RWPE1 (cell line): Measurements from ENCODE around the gene GAS2.
"Not testable (repeated sequence)": the region's sequence is repeated elsewhere in the genome, so short reads cannot be mapped to it uniquely, and the experiment has no call there.

Experiments
- CTCF ChIA-PET: fragments of 350-600 bp; sonication (Branson Sonifier 250); formaldehyde crosslinking; extraction: SDS; loops from one replicate; lab custom pipeline; 2021; lab: Yijun Ruan, JAX
- POLR2A ChIA-PET: fragments of 400-600 bp; formaldehyde crosslinking; extraction: SDS; loops from one replicate; lab custom pipeline; 2020; ENCODE audit warnings: antibody characterized with exemption; ENCODE audit not compliant: low non-redundant PET; lab: Yijun Ruan, JAX
- DNase-seq: peaks from one replicate; pipeline ENCODE4 v3.0.0; 2012; ENCODE audit warnings: low spot score
- H3K27ac ChIP-seq: fragments of 450-650 bp; 2 replicates; pipeline ENCODE4 v1.5.1; 2017
- CTCF ChIP-seq: fragments of 450-650 bp; conservative IDR thresholded peaks from 2 replicates; pipeline ENCODE4 v1.5.1; 2017; ENCODE audit warnings: low read depth, mild to moderate bottlenecking

GAS2 gene

GRCh38 chr11:22633354-22633902 lies 33.0 kb upstream of the GAS2 start:
- DNase-seq, result no peak

GRCh38 chr11:22634897-22635629 lies 31.3 kb upstream of the GAS2 start:
- POLR2A ChIA-PET, result no interaction called here
- CTCF ChIA-PET, result no interaction called here
- TF ChIP-seq CTCF, result no peak
- DNase-seq, result no peak
- no peak overlapping the region for H3K27ac ChIP-seq

More at GRCh38 chr11:22633354-22633902, 33.0 kb upstream of the GAS2 start:
- no peak overlapping the region for H3K27ac ChIP-seq
- ChIA-PET CTCF (no interaction called here), POLR2A (no interaction called here)
- TF ChIP-seq CTCF, result no peak

- no peak for TF ChIP-seq CTCF
- DNase-seq, result no peak
- no peak overlapping the region for H3K27ac ChIP-seq
- CTCF ChIA-PET, result no interaction called here
- POLR2A ChIA-PET, result no interaction called here
These were observed 30.7 kb upstream of the GAS2 start for GRCh38 chr11:22635689-22636088.

- no peak for TF ChIP-seq CTCF
- no peak for DNase-seq
- ChIA-PET POLR2A (no interaction called here), CTCF (no interaction called here)
- no peak overlapping the region for H3K27ac ChIP-seq
These were observed 25.5 kb upstream of the GAS2 start for GRCh38 chr11:22640862-22641261.

GRCh38 chr11:22641559-22641958 lies 24.9 kb upstream of the GAS2 start:
- no peak for TF ChIP-seq CTCF
- no peak overlapping the region for H3K27ac ChIP-seq
- DNase-seq, result no peak
- ChIA-PET POLR2A (no interaction called here), CTCF (no interaction called here)

GRCh38 chr11:22652346-22652745 lies 14.1 kb upstream of the GAS2 start:
- H3K27ac ChIP-seq, DNase-seq, CTCF ChIA-PET, POLR2A ChIA-PET: not testable (repeated sequence)

GRCh38 chr11:22656130-22656529 lies 10.3 kb upstream of the GAS2 start:
- ChIA-PET POLR2A (no interaction called here), CTCF (no interaction called here)
- DNase-seq, result no peak
- no peak for TF ChIP-seq CTCF
- no peak overlapping the region for H3K27ac ChIP-seq
